Esophagus mucosa (tissue), 1 donor: Measurements from ENCODE around the gene GOLIM4. TPM values are rescaled to one million over a fixed set of nuclear protein-coding genes. Genes with fewer than 3 reads are reported as not detected.
A peak's percentile ranks its signal among the peaks of the same experiment; 100 is the strongest.

ENCODE experiments used
- ATAC-seq: fragments of 200-7000 bp; cut with Tn5 transposase; one replicate; pipeline ENCODE4 v1.9.1; 2020
- total RNA-seq: library from RNA; stranded (reverse); gene quantifications from one replicate; pipeline ENCODE4 v1.2.4, GENCODE V29; 2023
- donor health status: DM: yes; HTN: yes; CAD: no.

GOLIM4 gene
- total RNA-seq, 1 donor from 2014 or later = 8.6 TPM

DNA sequence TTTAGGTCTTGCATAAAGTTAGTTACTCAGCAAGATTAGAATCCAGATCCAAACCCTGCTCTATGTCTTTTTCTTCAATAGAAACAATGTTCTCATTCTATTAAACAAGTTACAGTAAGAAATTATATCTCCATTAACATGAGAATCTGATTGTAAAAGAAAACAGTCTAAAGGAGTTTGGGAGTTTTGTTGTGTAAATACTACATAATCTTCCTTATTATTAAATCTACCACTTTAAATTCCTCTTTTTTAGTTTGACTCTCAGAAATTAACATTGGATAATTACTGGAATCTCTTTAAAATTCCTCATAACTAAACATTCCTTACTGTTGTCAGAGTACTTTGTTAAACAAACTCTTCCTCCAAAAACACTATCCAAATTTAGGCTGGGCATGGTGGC is 1.7 kb upstream of the GOLIM4 start:
- ATAC-seq = no peak

DNA sequence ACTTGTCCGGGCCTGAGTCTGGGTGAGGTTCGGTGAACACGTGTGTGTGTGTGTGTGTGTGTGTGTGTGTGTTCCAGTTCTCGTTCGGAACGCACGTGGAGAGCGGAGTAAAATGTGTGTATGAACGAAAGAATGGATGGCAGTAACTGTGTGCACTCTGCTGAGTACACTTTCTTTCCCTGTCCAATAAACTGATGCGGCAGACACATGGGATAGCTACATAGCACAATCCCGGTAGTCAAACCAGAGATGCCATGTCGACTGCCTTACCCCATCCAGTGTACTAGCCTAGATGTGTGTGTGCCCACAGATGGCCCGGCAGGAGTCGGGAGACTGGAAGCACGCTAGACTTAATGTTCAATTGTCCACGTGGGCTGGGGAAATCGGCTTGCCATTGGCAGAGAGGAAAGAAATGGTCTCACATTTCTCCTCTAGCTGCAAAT is 507 bp upstream of the GOLIM4 start:
- ATAC-seq = peak; percentile 61

GRCh38 chr3:168094877-168095610 is 680 bp downstream of the GOLIM4 start:
- ATAC-seq = peak; percentile 20

DNA sequence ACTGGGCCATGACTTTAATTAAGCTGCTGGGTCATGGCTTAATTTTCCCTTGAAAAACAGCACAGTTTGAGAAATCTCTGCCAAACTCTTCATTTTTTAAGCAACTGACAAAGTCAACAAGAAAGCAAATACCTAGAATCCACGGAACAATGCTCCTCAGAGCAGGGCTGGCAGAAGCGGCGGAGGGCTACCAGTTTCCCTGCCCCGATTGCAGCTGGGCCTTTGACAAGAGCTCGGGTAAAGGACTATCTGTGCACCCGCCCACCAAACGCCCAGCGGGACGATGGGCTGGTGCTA is 1.2 kb downstream of the GOLIM4 start:
- ATAC-seq = no peak

GRCh38 chr3:168093790-168094189 is 1.9 kb downstream of the GOLIM4 start:
- ATAC-seq = no peak

- no peak for ATAC-seq
Measured at GRCh38 chr3:168093229-168093628, 2.5 kb downstream of the GOLIM4 start.

DNA sequence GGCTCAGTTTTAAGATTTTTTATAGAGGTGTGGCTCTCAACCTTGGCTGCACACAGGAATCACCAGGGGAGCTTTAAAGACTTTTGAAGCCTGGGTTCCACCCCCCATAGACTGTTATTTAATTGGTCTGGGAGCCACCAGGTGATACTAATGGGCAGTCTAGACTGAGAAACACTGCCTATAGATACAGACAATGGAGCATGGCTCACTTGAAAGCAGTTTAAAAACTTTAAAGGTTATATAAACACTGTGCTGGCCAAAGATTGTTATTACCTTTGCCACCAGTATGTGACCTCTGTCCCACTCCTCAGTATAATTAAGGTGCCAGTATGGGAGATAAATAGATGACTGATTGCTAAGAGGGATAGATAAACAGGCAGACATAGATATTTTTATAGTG is 3.8 kb downstream of the GOLIM4 start:
- no peak for ATAC-seq

DNA sequence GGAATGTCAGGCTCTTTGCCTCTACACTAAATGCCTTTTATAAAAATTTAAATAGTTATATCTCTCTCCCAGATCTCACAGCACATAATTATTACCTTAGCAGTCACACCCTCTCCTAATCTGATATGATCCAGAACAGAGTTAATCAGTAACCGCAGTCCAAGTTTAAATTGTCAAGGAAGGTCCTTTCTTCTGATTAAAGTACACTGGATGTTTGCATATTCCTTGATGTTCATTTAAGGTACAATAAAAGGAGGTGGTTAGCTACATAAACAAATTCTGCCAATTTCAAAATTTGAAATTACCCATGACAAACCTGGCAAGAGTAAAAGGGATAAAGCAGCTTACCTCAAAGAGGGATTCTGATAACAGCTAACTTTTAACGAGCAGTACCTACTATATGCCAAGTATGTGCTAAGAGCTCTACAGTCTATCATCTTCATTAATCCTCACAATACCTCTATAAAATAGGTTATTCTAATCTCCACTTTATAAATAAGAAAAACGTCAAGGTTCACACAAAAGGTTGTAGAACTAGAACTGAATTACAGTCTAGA is 4.3 kb downstream of the GOLIM4 start:
- ATAC-seq = no peak

GRCh38 chr3:168090306-168091085 is 5.2 kb downstream of the GOLIM4 start:
- ATAC-seq = no peak

DNA sequence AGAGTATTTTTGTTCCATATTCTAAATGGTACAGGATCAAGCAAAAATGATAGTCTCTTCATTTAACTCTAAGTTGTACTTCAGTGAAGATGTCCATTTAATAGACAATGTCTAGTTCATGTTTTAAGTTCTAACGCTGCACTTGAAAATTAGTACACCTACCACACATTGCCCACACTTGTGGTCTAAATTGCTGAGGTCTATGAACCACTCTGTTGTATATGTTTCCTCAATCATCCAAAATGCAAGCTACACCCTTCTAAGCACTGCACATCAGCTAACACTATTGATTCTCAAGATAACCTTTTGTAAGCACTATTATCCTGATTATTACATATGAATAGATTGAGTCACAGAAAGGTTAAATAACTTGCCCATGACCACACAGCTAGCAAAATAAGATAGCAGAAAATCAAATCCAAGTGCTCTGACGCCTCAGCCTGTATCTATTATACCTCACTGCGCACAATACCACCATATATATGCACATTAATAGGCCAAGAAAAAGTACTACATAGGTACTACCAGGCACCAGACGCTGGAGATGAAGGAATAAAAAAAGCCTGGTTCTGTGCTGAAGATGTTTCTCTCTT is 6.4 kb downstream of the GOLIM4 start:
- no peak for ATAC-seq

- ATAC-seq = no peak
Measured at GRCh38 chr3:168088106-168088720, 7.5 kb downstream of the GOLIM4 start.

DNA sequence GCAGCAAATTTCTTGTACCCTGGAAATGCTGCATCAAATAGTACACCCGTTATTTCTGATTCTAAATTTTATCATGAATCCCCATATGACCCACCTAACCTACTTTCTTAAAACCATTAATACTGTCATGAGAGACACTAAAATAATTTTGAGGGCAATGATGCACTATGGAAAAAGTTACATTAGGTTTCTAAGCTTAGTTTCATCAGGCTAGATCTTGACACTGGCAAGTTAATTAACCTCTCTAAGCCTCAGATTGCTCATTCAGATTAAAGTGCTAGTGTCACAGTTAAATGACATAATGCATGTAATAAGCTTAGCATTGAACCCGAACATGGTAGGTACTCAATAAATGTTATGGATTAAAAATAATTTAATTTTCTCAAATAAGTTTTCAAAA is 8.2 kb downstream of the GOLIM4 start:
- no peak for ATAC-seq

- no peak for ATAC-seq
Measured at GRCh38 chr3:168086541-168087260, 9.0 kb downstream of the GOLIM4 start.

GRCh38 chr3:168085491-168086119 is 10.1 kb downstream of the GOLIM4 start:
- no peak for ATAC-seq

- no peak for ATAC-seq
Measured at GRCh38 chr3:168083906-168084305, 11.8 kb downstream of the GOLIM4 start.

DNA sequence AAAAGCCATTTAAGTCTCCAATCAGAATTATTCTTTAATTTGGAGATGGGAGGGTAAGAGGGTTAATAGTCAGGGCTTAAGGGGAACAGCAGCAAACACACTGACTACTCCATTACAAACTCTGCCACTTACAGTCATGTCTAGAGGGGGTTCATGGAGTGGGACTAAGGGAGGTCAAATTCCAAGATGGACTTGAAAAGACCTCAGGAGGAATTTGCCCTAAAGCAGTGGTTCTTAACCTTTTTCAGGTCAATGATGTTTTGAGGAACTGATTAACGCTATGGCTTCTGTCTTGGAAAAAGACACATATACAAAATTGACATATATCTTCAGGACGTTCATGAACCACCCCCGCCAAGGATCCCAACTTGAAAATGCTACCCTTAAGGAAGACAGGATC is 13.9 kb downstream of the GOLIM4 start:
- no peak for ATAC-seq

DNA sequence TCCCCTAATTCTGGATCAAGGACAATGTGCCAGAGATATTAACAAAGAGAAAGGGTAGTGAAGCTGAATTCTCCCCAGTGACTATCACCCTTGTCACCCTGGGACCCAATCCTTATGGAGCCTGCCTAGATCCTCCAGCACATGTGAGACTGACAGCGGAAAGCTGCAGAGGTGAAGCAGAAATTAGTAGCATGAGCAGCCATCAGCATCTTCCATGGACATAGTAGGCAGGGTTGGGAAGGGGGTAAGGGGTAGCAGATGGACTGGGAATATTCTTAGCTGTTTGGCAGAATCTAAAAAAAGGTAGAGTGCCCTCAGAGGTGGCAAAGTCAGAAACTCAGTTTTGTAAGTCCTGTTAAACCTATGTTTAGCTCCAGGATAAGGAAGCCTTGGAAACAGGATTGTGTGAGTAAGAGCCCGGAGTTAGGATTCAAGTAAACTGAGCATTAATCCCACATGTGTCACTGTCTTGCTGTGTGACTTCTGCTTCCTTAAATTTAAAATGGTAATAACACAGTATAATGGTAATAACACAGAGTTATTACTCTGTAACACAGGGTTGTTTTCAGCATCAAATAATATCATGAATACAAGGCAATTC is 14.5 kb downstream of the GOLIM4 start:
- peak; percentile 81 for ATAC-seq

- no peak for ATAC-seq
Measured at GRCh38 chr3:168080499-168081170, 15.1 kb downstream of the GOLIM4 start.

GRCh38 chr3:168080022-168080421 is 15.7 kb downstream of the GOLIM4 start:
- ATAC-seq = no peak

- ATAC-seq = no peak
Measured at GRCh38 chr3:168077091-168077490, 18.6 kb downstream of the GOLIM4 start.
